HG03520 (cell line): ENCODE results near the gene CDHR5.

Experiments
- ATAC-seq: cut with Tn5 transposase; IDR thresholded peaks from one replicate; pipeline ENCODE4 v1.9.1; 2021; ENCODE audit warnings: mild to moderate bottlenecking, moderate library complexity; ENCODE audit not compliant: unreplicated experiment

Gene CDHR5

GRCh38 chr11:569158-569885 is 55.4 kb downstream of the CDHR5 start:
- no peak for ATAC-seq

- peak; percentile 83 for ATAC-seq
Observed at GRCh38 chr11:568306-569157, 56.2 kb downstream of the CDHR5 start.

- ATAC-seq, result no peak
Observed at GRCh38 chr11:567629-568292, 57.0 kb downstream of the CDHR5 start.

- no peak for ATAC-seq
Observed at GRCh38 chr11:567011-567628, 57.6 kb downstream of the CDHR5 start.
